ENCODE measurements around the gene MYRIP. TPM values are rescaled to one million over a fixed set of nuclear protein-coding genes. Genes with fewer than 3 reads are reported as not detected.

The MYRIP gene
- total RNA-seq, 4 donors from 2014 or later, result 2.4 to 9.8 (median 4.4) TPM

DNA sequence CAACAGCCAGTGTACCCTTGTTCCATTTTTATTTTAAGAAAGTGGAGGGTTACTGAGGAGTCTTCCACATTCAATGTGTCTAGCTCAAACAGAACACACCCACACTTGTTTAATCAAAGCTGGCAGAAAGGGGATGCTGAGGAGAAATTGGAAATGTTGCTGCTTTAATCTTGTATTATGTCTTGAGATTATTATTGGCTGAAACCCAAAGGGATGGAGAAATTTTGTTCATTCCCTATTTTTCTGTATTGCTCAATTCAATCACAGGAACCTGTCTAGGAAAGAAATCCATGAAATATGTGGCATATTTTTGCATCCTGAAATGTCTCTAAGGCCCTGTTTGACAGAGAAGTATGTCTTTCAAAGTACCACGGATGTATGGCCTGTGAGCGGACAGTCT is 238.0 kb downstream of the MYRIP start:
- TF ChIP-seq, protein P1, sequence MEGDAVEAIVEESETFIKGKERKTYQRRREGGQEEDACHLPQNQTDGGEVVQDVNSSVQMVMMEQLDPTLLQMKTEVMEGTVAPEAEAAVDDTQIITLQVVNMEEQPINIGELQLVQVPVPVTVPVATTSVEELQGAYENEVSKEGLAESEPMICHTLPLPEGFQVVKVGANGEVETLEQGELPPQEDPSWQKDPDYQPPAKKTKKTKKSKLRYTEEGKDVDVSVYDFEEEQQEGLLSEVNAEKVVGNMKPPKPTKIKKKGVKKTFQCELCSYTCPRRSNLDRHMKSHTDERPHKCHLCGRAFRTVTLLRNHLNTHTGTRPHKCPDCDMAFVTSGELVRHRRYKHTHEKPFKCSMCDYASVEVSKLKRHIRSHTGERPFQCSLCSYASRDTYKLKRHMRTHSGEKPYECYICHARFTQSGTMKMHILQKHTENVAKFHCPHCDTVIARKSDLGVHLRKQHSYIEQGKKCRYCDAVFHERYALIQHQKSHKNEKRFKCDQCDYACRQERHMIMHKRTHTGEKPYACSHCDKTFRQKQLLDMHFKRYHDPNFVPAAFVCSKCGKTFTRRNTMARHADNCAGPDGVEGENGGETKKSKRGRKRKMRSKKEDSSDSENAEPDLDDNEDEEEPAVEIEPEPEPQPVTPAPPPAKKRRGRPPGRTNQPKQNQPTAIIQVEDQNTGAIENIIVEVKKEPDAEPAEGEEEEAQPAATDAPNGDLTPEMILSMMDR (IDR thresholded peaks at IDR 0.05; ENCODE audit: low read depth), result no peak

GRCh38 chr3:40053663-40054062 is 244.3 kb downstream of the MYRIP start:
- TF ChIP-seq, protein P1 (IDR thresholded peaks at IDR 0.05; ENCODE audit: low read depth), result no peak

GRCh38 chr3:40054568-40055222 is 245.3 kb downstream of the MYRIP start:
- TF ChIP-seq, protein P1 (IDR thresholded peaks at IDR 0.05; ENCODE audit: low read depth), result no peak

GRCh38 chr3:40055361-40055760 is 246.0 kb downstream of the MYRIP start:
- TF ChIP-seq, protein P1 (IDR thresholded peaks at IDR 0.05; ENCODE audit: low read depth), result no peak

DNA sequence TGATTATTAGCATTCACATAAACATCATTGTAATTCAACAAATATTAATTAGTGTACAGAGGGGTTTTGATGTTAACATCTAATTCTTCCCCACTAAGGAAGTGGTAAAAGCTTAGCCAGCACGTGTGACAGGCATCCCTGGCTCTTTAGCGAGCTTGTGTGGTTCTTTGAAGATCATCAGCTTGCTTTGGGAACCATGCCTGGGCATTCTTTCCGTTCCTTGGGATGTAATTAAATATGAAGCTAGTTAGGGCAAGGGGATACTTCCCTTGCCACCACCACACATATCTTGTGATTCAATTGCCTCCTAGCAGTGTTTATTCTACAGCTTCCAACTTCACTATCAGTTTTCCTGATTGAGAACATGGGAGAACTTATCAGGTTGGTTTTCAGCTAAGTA is 246.5 kb downstream of the MYRIP start:
- TF ChIP-seq, protein P1 (IDR thresholded peaks at IDR 0.05; ENCODE audit: low read depth), result no peak

- TF ChIP-seq, protein P1 (IDR thresholded peaks at IDR 0.05; ENCODE audit: low read depth), result no peak
Observed at GRCh38 chr3:40057077-40057476, 247.7 kb downstream of the MYRIP start.

- TF ChIP-seq, protein P1 (IDR thresholded peaks at IDR 0.05; ENCODE audit: low read depth), result no peak
Observed at GRCh38 chr3:40057786-40058185, 248.4 kb downstream of the MYRIP start.
